SU-DHL-6 (cell line): ENCODE measurements around the gene ZNF860.

ENCODE experiments used
- H2AFZ ChIP-seq: fragments of 200-600 bp; sonication (generic); 2 replicates; pipeline ENCODE4 v1.6.1; 2014; ENCODE audit warnings: low read depth, mild to moderate bottlenecking, moderate library complexity, mixed read lengths, antibody characterized with exemption, low read length; ENCODE audit not compliant: severe bottlenecking
- H3F3A ChIP-seq: fragments of 200-600 bp; shearing (Covaris generic); 2 replicates; pipeline ENCODE4 v1.6.0; 2016; ENCODE audit warnings: antibody characterized with exemption, mild to moderate bottlenecking; ENCODE audit not compliant: insufficient read depth
- H3K27ac ChIP-seq: fragments of 200-600 bp; sonication (generic); 2 replicates; pipeline ENCODE4 v1.5.1; 2016; ENCODE audit warnings: low read depth, mild to moderate bottlenecking, low read length, moderate library complexity, mixed read lengths
- H3K27me3 ChIP-seq: fragments of 200-600 bp; sonication (generic), shearing (Covaris generic); 2 replicates; pipeline ENCODE4 v1.6.0; 2014; ENCODE audit warnings: mild to moderate bottlenecking, low read length
- H3K36me3 ChIP-seq: fragments of 200-600 bp; sonication (generic); 2 replicates; pipeline ENCODE4 v1.6.1; 2014; ENCODE audit warnings: mild to moderate bottlenecking, low read length, mixed read lengths
- H3K4me2 ChIP-seq: fragments of 300-600, 200-600 bp; shearing (Covaris generic), sonication (generic); 2 replicates; pipeline ENCODE4 v1.6.0; 2014; ENCODE audit warnings: low read length, low read depth, mild to moderate bottlenecking; ENCODE audit not compliant: poor library complexity, severe bottlenecking
- H3K4me3 ChIP-seq: fragments of 200-600 bp; sonication (generic); 2 replicates; pipeline ENCODE4 v1.5.1; 2014; ENCODE audit warnings: antibody characterized with exemption, low read length, mild to moderate bottlenecking, mixed read lengths; ENCODE audit not compliant: insufficient read depth, poor library complexity, severe bottlenecking
- H3K79me2 ChIP-seq: fragments of 200-600 bp; sonication (generic); 2 replicates; pipeline ENCODE4 v1.6.1; 2014; ENCODE audit warnings: mild to moderate bottlenecking, low read length, moderate library complexity; ENCODE audit not compliant: insufficient read depth
- H3K9ac ChIP-seq: fragments of 200-600 bp; sonication (generic); 2 replicates; pipeline ENCODE4 v1.7.0; 2014; ENCODE audit warnings: mild to moderate bottlenecking, low read length
- H3K9me2 ChIP-seq: fragments of 200-600 bp; sonication (generic); replicated peaks from 2 replicates; pipeline ENCODE4 v1.6.1; 2014; ENCODE audit warnings: low read length; ENCODE audit not compliant: insufficient read depth
- H3K9me3 ChIP-seq: fragments of 200-600 bp; sonication (generic); 2 replicates; pipeline ENCODE4 v1.6.1; 2014; ENCODE audit warnings: low read length, mixed read lengths; ENCODE audit not compliant: insufficient read depth
- H4K20me1 ChIP-seq: fragments of 200-600 bp; sonication (generic); 2 replicates; pipeline ENCODE4 v1.6.1; 2014; ENCODE audit warnings: low read depth, mild to moderate bottlenecking, antibody characterized with exemption, low read length, moderate library complexity, mixed read lengths
- EZH2phosphoT487 ChIP-seq: fragments of 200-600 bp; sonication (generic), shearing (Covaris generic); conservative IDR thresholded peaks from 2 replicates; pipeline ENCODE4 v1.6.1; 2018; ENCODE audit warnings: mild to moderate bottlenecking, antibody characterized with exemption, low read length, moderate library complexity, mixed read lengths
- TF ChIP-seq, protein P1 (sequence below): fragments of 200-600 bp; sonication (generic); IDR thresholded peaks from one replicate; pipeline ENCODE4 v1.5.1; 2017; ENCODE audit warnings: antibody characterized with exemption, mild to moderate bottlenecking, low read length, moderate library complexity; ENCODE audit not compliant: insufficient read depth, poor library complexity, severe bottlenecking

Gene ZNF860

GRCh38 chr3:32021748-32022147 lies 40.2 kb downstream of the ZNF860 start:
- H3K4me3 ChIP-seq = no peak overlapping the region
- no peak overlapping the region for H2AFZ ChIP-seq
- TF ChIP-seq, protein P1, sequence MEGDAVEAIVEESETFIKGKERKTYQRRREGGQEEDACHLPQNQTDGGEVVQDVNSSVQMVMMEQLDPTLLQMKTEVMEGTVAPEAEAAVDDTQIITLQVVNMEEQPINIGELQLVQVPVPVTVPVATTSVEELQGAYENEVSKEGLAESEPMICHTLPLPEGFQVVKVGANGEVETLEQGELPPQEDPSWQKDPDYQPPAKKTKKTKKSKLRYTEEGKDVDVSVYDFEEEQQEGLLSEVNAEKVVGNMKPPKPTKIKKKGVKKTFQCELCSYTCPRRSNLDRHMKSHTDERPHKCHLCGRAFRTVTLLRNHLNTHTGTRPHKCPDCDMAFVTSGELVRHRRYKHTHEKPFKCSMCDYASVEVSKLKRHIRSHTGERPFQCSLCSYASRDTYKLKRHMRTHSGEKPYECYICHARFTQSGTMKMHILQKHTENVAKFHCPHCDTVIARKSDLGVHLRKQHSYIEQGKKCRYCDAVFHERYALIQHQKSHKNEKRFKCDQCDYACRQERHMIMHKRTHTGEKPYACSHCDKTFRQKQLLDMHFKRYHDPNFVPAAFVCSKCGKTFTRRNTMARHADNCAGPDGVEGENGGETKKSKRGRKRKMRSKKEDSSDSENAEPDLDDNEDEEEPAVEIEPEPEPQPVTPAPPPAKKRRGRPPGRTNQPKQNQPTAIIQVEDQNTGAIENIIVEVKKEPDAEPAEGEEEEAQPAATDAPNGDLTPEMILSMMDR = no peak
- TF ChIP-seq EZH2phosphoT487 = no peak
- no peak overlapping the region for H3K27ac ChIP-seq
- no peaks in the 10 kb centered on the region for H3K9me2 ChIP-seq
- no peak overlapping the region for H3K4me2 ChIP-seq
- H3K79me2 ChIP-seq = no peaks in the 10 kb centered on the region
- peaks cover 3% of the 10 kb centered on the region; the same call in 1 of the 2 replicates for H3F3A ChIP-seq
- H4K20me1 ChIP-seq = no peaks in the 10 kb centered on the region
- H3K9ac ChIP-seq = no peak overlapping the region
- no peaks in the 10 kb centered on the region for H3K9me3 ChIP-seq
- H3K36me3 ChIP-seq = no peaks in the 10 kb centered on the region
- no peaks in the 10 kb centered on the region for H3K27me3 ChIP-seq

DNA sequence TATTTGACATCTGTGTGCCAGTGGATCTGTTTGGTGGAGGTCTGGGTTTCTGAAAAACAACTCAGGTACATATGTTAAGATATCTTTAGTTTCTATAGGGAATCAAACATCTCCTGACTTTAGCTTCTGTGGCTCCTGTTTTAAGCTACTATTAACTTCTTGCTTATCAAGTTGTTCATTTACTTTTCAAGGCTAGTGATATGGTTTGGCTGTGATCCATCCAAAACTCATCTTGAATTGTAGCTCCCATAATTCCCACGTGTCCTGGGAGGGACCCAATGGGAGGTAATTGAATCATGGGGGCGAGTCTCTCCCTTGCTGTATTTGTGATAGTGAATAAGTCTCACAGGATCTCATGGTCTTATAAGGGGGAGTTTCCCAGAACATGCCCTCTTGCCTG lies 41.4 kb downstream of the ZNF860 start:
- peaks cover 3% of the 10 kb centered on the region; the same call in 1 of the 2 replicates for H3F3A ChIP-seq
- no peaks in the 10 kb centered on the region for H3K9me3 ChIP-seq

GRCh38 chr3:32026593-32026992 lies 45.0 kb downstream of the ZNF860 start:
- peak overlapping the region; percentile 74 for H3K27ac ChIP-seq
- peak overlapping the region; percentile 5 for H3K4me3 ChIP-seq
- no peaks in the 10 kb centered on the region for H3K36me3 ChIP-seq
- H3F3A ChIP-seq = peaks cover 3% of the 10 kb centered on the region; the same call in 1 of the 2 replicates
- no peaks in the 10 kb centered on the region for H3K9me3 ChIP-seq
- no peaks in the 10 kb centered on the region for H4K20me1 ChIP-seq
- TF ChIP-seq, protein P1 = no peak
- TF ChIP-seq EZH2phosphoT487 = no peak
- no peaks in the 10 kb centered on the region for H3K9me2 ChIP-seq
- H3K4me2 ChIP-seq = peak overlapping the region; percentile 58
- H3K9ac ChIP-seq = 0 out of 2 replicates have a peak overlapping the region, but pooled peaks have one; percentile 10
- peak overlapping the region; percentile 76 for H2AFZ ChIP-seq
- H3K27me3 ChIP-seq = no peaks in the 10 kb centered on the region
- no peaks in the 10 kb centered on the region for H3K79me2 ChIP-seq

More for the DNA sequence above, 41.4 kb downstream of the ZNF860 start:
- TF ChIP-seq EZH2phosphoT487 = no peak
- TF ChIP-seq, protein P1 = no peak
- Histone ChIP-seq H2AFZ (no peak overlapping the region), H3K27ac (no peak overlapping the region), H3K9ac (no peak overlapping the region), H3K9me2 (no peaks in the 10 kb centered on the region), H3K36me3 (no peaks in the 10 kb centered on the region), H3K27me3 (no peaks in the 10 kb centered on the region), H4K20me1 (no peaks in the 10 kb centered on the region), H3K79me2 (no peaks in the 10 kb centered on the region), H3K4me3 (no peak overlapping the region), H3K4me2 (no peak overlapping the region)
